ENCODE results near the gene TMEM106C.

- TF ChIP-seq, protein P1, sequence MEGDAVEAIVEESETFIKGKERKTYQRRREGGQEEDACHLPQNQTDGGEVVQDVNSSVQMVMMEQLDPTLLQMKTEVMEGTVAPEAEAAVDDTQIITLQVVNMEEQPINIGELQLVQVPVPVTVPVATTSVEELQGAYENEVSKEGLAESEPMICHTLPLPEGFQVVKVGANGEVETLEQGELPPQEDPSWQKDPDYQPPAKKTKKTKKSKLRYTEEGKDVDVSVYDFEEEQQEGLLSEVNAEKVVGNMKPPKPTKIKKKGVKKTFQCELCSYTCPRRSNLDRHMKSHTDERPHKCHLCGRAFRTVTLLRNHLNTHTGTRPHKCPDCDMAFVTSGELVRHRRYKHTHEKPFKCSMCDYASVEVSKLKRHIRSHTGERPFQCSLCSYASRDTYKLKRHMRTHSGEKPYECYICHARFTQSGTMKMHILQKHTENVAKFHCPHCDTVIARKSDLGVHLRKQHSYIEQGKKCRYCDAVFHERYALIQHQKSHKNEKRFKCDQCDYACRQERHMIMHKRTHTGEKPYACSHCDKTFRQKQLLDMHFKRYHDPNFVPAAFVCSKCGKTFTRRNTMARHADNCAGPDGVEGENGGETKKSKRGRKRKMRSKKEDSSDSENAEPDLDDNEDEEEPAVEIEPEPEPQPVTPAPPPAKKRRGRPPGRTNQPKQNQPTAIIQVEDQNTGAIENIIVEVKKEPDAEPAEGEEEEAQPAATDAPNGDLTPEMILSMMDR (IDR thresholded peaks at IDR 0.05): no peak
- TF ChIP-seq POLR2A (IDR thresholded peaks at IDR 0.05): no peak
These were observed 41.5 kb upstream of the TMEM106C start for GRCh38 chr12:47921907-47922306.

Measured in thyroid gland (tissue), 4 donors.